Liver (tissue), 9 donors: ENCODE measurements around the gene KIZ. TPM values are rescaled to one million over a fixed set of nuclear protein-coding genes. Genes with fewer than 3 reads are reported as not detected.

Experiments used
- DNase-seq: peaks from one replicate; pipeline ENCODE4 v3.0.0-alpha.2; 2017; ENCODE audit warnings: low spot score
- H3K27ac ChIP-seq, 2 donors: one replicate each; pipeline ENCODE4 v1.7.0; 2013; ENCODE audit warnings: inconsistent platforms in 2 of 2, low read length in 2 of 2, control low read depth in 1 of 2, low read depth in 1 of 2, mild to moderate bottlenecking in 1 of 2
- H3K27me3 ChIP-seq, 4 donors: one replicate each; pipeline versions ENCODE4 v1.6.1 to v1.7.0; 2013; ENCODE audit warnings: low read length in 3 of 4, inconsistent platforms in 1 of 4, mild to moderate bottlenecking in 1 of 4, moderate library complexity in 1 of 4; ENCODE audit not compliant: control insufficient read depth in 4 of 4, insufficient read depth in 4 of 4
- H3K36me3 ChIP-seq, 4 donors: one replicate each; pipeline versions ENCODE4 v1.6.1 to v1.7.0; 2013; ENCODE audit warnings: low read length in 3 of 4, mild to moderate bottlenecking in 3 of 4, low read depth in 1 of 4, moderate library complexity in 1 of 4; ENCODE audit not compliant: control insufficient read depth in 4 of 4, insufficient read depth in 3 of 4
- H3K4me1 ChIP-seq, 4 donors: one replicate each; pipeline versions ENCODE4 v1.6.1 to v1.7.0; 2013; ENCODE audit warnings: low read length in 3 of 4, mild to moderate bottlenecking in 3 of 4, moderate library complexity in 1 of 4; ENCODE audit not compliant: control insufficient read depth in 4 of 4, insufficient read depth in 4 of 4
- H3K4me3 ChIP-seq, 3 donors: one replicate each; pipeline versions ENCODE4 v1.6.1 to v1.7.0; 2013; ENCODE audit warnings: low read length in 3 of 3, control low read depth in 1 of 3, low read depth in 1 of 3, mild to moderate bottlenecking in 1 of 3
- H3K9ac ChIP-seq, 2 donors: one replicate each; pipeline ENCODE4 v1.7.0; 2013; ENCODE audit warnings: low read length in 2 of 2, mild to moderate bottlenecking in 2 of 2, moderate library complexity in 2 of 2, control low read depth in 1 of 2, low read depth in 1 of 2
- H3K9me3 ChIP-seq, 4 donors: one replicate each; pipeline versions ENCODE4 v1.6.1 to v1.7.0; 2013; ENCODE audit warnings: low read length in 3 of 4; ENCODE audit not compliant: control insufficient read depth in 4 of 4
- EGR1 ChIP-seq, 2 donors: IDR thresholded peaks; 2 replicates each; pipeline ENCODE4 v1.6.1; 2016 to 2018; ENCODE audit warnings: antibody characterized with exemption in 2 of 2, low read depth in 2 of 2
- FOXA1 ChIP-seq: IDR thresholded peaks from 2 replicates; pipeline ENCODE4 v1.6.1; 2016; ENCODE audit warnings: antibody characterized with exemption
- FOXA2 ChIP-seq: IDR thresholded peaks from 2 replicates; pipeline ENCODE4 v1.6.1; 2016; ENCODE audit warnings: antibody characterized with exemption
- GABPA ChIP-seq, 2 donors: IDR thresholded peaks in 1 of 2; conservative IDR thresholded peaks in 1 of 2; 2 replicates each; pipeline ENCODE4 v1.6.1; 2016; ENCODE audit warnings: antibody characterized with exemption in 2 of 2, mild to moderate bottlenecking in 1 of 2, moderate library complexity in 1 of 2
- HNF4G ChIP-seq: IDR thresholded peaks from 2 replicates; pipeline ENCODE4 v1.6.1; 2016; ENCODE audit warnings: antibody characterized with exemption
- JUND ChIP-seq, 2 donors: IDR thresholded peaks; 2 replicates each; pipeline ENCODE4 v1.6.1; 2016; ENCODE audit warnings: antibody characterized with exemption in 2 of 2
- RAD21 ChIP-seq, 2 donors: IDR thresholded peaks; 2 replicates each; pipeline ENCODE4 v1.6.1; 2016; ENCODE audit warnings: antibody characterized with exemption in 2 of 2, mild to moderate bottlenecking in 2 of 2
- RXRA ChIP-seq, 2 donors: IDR thresholded peaks; 2 replicates each; pipeline ENCODE4 v1.6.1; 2017 to 2018; ENCODE audit warnings: antibody characterized with exemption in 2 of 2, mild to moderate bottlenecking in 1 of 2
- SP1 ChIP-seq: IDR thresholded peaks from 2 replicates; pipeline ENCODE4 v1.6.1; 2018; ENCODE audit warnings: antibody characterized with exemption, mild to moderate bottlenecking
- TAF1 ChIP-seq: conservative IDR thresholded peaks from 2 replicates; pipeline ENCODE4 v1.6.1; 2016; ENCODE audit warnings: antibody characterized with exemption, mild to moderate bottlenecking
- YY1 ChIP-seq: IDR thresholded peaks from 2 replicates; pipeline ENCODE4 v1.6.1; 2016; ENCODE audit warnings: antibody characterized with exemption, mild to moderate bottlenecking
- whole genome bisulfite sequencing: extraction: QIAGEN DNeasy Blood & Tissue Kit; methylation state at CpG from one replicate; pipeline ENCODE4 v1.1.7; 2013; 5-methylcytosine and 5-hydroxymethylcytosine counted together
- polyA plus RNA-seq, 2 donors: library from polyadenylated mRNA; stranded (reverse) in 1 of 2; unstranded in 1 of 2; fragments of 200-250 nt in 1 of 2; fragments of >200 nt in 1 of 2; fragmentation: Nextera tagmentation in 1 of 2; extraction: Ambion mirVana in 1 of 2; gene quantifications; one replicate each; pipeline versions ENCODE4 v1.2.1 to v1.2.3, GENCODE V29; 2013 to 2015
- total RNA-seq, 2 donors: library from RNA; depleted of rRNA; stranded (reverse); fragments of >200 nt; gene quantifications; one replicate each; pipeline ENCODE4 v1.2.3, GENCODE V29; 2014
- TF ChIP-seq, protein P1 (sequence below): IDR thresholded peaks from 2 replicates; pipeline ENCODE4 v1.6.1; 2016; ENCODE audit warnings: antibody characterized with exemption, mild to moderate bottlenecking
- TF ChIP-seq, protein P2 (sequence below): IDR thresholded peaks from 2 replicates; pipeline ENCODE4 v1.6.1; 2016; ENCODE audit warnings: antibody characterized with exemption
- TF ChIP-seq, protein P3 (sequence below): fragments of 150-350 bp; IDR thresholded peaks from 2 replicates; pipeline ENCODE4 v1.5.1; 2017; ENCODE audit warnings: improper control_type of control experiment, low read depth, low read length; ENCODE audit not compliant: missing input control
- TF ChIP-seq, protein P4 (sequence below): IDR thresholded peaks from 2 replicates; pipeline ENCODE4 v1.6.1; 2016; ENCODE audit warnings: antibody characterized with exemption
- TF ChIP-seq, protein P5 (sequence below): IDR thresholded peaks from 2 replicates; pipeline ENCODE4 v1.6.1; 2016; ENCODE audit warnings: antibody characterized with exemption
- donor health status: healthy.
- donor health status: healthy.
- donor health status: healthy.
- donor health status: healthy.
- donor health status: healthy.

KIZ gene
- total and polyA plus RNA-seq, 4 donors, result 3.0 to 9.5 (median 5.2) TPM

DNA sequence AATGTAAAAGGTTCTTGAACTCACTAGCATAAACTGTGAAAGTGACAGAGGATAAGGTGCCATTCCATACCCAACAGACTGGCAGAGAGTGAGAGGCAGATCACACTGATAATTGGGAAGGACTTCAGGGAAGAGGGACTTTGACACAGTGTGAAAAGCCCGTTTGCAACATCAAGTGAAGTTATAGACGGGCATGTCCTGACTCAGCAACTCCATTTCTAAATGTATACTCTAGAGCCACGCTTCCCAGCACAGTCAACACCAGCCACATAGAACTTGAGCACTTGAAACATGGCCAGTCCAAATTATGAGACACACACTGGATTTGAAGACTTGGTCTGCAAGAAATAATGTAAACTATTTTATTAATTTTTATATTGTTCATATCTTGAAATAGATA is 131.3 kb downstream of the KIZ start (continued):
- TF ChIP-seq, protein P1, sequence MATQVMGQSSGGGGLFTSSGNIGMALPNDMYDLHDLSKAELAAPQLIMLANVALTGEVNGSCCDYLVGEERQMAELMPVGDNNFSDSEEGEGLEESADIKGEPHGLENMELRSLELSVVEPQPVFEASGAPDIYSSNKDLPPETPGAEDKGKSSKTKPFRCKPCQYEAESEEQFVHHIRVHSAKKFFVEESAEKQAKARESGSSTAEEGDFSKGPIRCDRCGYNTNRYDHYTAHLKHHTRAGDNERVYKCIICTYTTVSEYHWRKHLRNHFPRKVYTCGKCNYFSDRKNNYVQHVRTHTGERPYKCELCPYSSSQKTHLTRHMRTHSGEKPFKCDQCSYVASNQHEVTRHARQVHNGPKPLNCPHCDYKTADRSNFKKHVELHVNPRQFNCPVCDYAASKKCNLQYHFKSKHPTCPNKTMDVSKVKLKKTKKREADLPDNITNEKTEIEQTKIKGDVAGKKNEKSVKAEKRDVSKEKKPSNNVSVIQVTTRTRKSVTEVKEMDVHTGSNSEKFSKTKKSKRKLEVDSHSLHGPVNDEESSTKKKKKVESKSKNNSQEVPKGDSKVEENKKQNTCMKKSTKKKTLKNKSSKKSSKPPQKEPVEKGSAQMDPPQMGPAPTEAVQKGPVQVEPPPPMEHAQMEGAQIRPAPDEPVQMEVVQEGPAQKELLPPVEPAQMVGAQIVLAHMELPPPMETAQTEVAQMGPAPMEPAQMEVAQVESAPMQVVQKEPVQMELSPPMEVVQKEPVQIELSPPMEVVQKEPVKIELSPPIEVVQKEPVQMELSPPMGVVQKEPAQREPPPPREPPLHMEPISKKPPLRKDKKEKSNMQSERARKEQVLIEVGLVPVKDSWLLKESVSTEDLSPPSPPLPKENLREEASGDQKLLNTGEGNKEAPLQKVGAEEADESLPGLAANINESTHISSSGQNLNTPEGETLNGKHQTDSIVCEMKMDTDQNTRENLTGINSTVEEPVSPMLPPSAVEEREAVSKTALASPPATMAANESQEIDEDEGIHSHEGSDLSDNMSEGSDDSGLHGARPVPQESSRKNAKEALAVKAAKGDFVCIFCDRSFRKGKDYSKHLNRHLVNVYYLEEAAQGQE, result no peak

DNA sequence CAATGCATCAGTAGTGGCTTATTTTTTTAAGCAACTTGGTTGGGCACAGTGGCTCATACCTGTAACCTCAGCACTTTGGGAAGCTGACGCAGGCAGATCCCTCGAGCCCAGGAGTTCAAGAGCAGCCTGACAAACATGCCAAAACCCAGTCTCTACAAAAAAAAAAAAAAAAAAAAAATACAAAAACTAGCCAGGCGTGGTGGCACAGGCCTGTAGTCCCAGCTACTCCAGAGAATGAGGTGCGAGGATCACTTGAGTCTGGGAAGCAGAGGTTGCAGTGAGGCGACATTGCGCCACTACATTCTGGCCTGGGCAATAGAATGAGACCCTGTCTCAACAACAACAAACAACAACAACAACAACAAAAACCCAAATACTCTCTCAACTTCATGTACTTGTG is 132.5 kb downstream of the KIZ start:
- no peaks in the 10 kb centered on the region for H3K9me3 ChIP-seq
- H3K27ac ChIP-seq, result no peak overlapping the region
- H3K4me1 ChIP-seq, result no peaks in the 10 kb centered on the region
- 95% methylated on average over 6 of the region's 6 CpGs for WGBS
- H3K27me3 ChIP-seq, result no peaks in the 10 kb centered on the region
- DNase-seq, result no peak
- H3K9ac ChIP-seq, result no peak overlapping the region
- TF ChIP-seq, protein P2, sequence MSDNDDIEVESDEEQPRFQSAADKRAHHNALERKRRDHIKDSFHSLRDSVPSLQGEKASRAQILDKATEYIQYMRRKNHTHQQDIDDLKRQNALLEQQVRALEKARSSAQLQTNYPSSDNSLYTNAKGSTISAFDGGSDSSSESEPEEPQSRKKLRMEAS, result no peak
- TF ChIP-seq RXRA (IDR thresholded peaks at IDR 0.05), result no peak
- TF ChIP-seq, protein P3, sequence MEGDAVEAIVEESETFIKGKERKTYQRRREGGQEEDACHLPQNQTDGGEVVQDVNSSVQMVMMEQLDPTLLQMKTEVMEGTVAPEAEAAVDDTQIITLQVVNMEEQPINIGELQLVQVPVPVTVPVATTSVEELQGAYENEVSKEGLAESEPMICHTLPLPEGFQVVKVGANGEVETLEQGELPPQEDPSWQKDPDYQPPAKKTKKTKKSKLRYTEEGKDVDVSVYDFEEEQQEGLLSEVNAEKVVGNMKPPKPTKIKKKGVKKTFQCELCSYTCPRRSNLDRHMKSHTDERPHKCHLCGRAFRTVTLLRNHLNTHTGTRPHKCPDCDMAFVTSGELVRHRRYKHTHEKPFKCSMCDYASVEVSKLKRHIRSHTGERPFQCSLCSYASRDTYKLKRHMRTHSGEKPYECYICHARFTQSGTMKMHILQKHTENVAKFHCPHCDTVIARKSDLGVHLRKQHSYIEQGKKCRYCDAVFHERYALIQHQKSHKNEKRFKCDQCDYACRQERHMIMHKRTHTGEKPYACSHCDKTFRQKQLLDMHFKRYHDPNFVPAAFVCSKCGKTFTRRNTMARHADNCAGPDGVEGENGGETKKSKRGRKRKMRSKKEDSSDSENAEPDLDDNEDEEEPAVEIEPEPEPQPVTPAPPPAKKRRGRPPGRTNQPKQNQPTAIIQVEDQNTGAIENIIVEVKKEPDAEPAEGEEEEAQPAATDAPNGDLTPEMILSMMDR, result no peak
- no peak for TF ChIP-seq HNF4G
- TF ChIP-seq, protein P4, sequence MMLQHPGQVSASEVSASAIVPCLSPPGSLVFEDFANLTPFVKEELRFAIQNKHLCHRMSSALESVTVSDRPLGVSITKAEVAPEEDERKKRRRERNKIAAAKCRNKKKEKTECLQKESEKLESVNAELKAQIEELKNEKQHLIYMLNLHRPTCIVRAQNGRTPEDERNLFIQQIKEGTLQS, result no peak
- no peak for TF ChIP-seq FOXA2
- TF ChIP-seq FOXA1, result no peak
- no peak for TF ChIP-seq YY1
- no peak overlapping the region for H3K4me3 ChIP-seq
- no peaks in the 10 kb centered on the region for H3K36me3 ChIP-seq

DNA sequence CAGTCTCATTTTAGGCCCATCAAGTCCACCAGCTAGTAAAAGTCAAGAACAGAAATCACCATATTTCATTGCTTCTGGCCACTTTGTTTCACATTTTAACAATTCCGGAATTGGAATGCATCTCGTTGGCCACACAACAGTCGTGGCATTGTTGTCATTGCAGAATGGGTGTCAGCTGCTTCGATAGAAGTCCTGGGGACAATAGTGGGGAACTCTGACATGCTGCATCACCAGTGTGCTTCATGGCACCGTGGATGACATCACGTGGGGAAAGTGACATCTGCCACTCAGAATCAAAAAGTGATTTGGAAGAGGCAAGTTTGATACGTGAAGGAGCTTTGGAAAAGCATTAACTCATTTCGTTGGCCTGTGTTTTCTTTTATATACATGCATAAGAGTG is 133.5 kb downstream of the KIZ start:
- H3K4me3 ChIP-seq, result no peak overlapping the region
- no peaks in the 10 kb centered on the region for H3K9me3 ChIP-seq
- DNase-seq, result no peak
- no peaks in the 10 kb centered on the region for H3K4me1 ChIP-seq
- H3K9ac ChIP-seq, result no peak overlapping the region
- WGBS, result 89% methylated on average over 8 of the region's 8 CpGs
- no peak overlapping the region for H3K27ac ChIP-seq
- no peaks in the 10 kb centered on the region for H3K36me3 ChIP-seq
- H3K27me3 ChIP-seq, result no peaks in the 10 kb centered on the region
- TF ChIP-seq, protein P3, result no peak
- TF ChIP-seq YY1 (no peak), GABPA (IDR thresholded peaks at IDR 0.05 in 1 of 2, conservative IDR thresholded peaks at IDR 0.05 in 1 of 2) (no peak), RAD21 (IDR thresholded peaks at IDR 0.05) (no peak), TAF1 (no peak), JUND (IDR thresholded peaks at IDR 0.05) (no peak), RXRA (IDR thresholded peaks at IDR 0.05) (no peak), EGR1 (IDR thresholded peaks at IDR 0.05; ENCODE audit: low read depth in 2 of 2) (no peak), SP1 (no peak)
- TF ChIP-seq, protein P1, result no peak
- TF ChIP-seq, protein P5, sequence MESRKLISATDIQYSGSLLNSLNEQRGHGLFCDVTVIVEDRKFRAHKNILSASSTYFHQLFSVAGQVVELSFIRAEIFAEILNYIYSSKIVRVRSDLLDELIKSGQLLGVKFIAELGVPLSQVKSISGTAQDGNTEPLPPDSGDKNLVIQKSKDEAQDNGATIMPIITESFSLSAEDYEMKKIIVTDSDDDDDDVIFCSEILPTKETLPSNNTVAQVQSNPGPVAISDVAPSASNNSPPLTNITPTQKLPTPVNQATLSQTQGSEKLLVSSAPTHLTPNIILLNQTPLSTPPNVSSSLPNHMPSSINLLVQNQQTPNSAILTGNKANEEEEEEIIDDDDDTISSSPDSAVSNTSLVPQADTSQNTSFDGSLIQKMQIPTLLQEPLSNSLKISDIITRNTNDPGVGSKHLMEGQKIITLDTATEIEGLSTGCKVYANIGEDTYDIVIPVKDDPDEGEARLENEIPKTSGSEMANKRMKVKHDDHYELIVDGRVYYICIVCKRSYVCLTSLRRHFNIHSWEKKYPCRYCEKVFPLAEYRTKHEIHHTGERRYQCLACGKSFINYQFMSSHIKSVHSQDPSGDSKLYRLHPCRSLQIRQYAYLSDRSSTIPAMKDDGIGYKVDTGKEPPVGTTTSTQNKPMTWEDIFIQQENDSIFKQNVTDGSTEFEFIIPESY, result no peak
- TF ChIP-seq, protein P4, result no peak
